Neural progenitor cell (in vitro differentiated cells): Measurements from ENCODE around the gene GRAMD2A.

Experiments used
- CTCF ChIP-seq: fragments of 200-600 bp; sonication (generic); IDR thresholded peaks from 2 replicates; pipeline ENCODE4 v1.5.1; 2017; ENCODE audit warnings: antibody characterized with exemption, mild to moderate bottlenecking
- EZH2 ChIP-seq: fragments of 200-600 bp; sonication (generic); IDR thresholded peaks from 2 replicates; pipeline ENCODE4 v1.6.1; 2017; ENCODE audit warnings: antibody characterized with exemption, mild to moderate bottlenecking, moderate library complexity
- EZH2phosphoT487 ChIP-seq: fragments of 200-600 bp; sonication (generic); IDR thresholded peaks from 2 replicates; pipeline ENCODE4 v1.6.1; 2017; ENCODE audit warnings: antibody characterized with exemption

- TF ChIP-seq CTCF (no peak), EZH2phosphoT487 (no peak), EZH2 (no peak)
Measured at GRCh38 chr15:72173864-72174550, 23.6 kb downstream of the GRAMD2A start.
